BJ (cell line): ENCODE data around the gene KBTBD12. TPM values are rescaled to one million over a fixed set of nuclear protein-coding genes. Genes with fewer than 3 reads are reported as not detected.

Experiments
- CTCF ChIA-PET: fragments of 350-600 bp; formaldehyde crosslinking; extraction: SDS; loops from one replicate; lab custom pipeline; 2021; ENCODE audit warnings: antibody characterized with exemption, inconsistent platforms; lab: Yijun Ruan, JAX
- POLR2A ChIA-PET: fragments of 300-600 bp; sonication (Branson Sonifier 250); formaldehyde crosslinking; extraction: SDS; loops from one replicate; lab custom pipeline; 2021; ENCODE audit warnings: antibody characterized with exemption; lab: Charles Lee
- DNase-seq: peaks from one replicate; pipeline ENCODE4 v3.0.0-alpha.2; 2011; ENCODE audit warnings: low read depth
- H3K27me3 ChIP-seq: 2 replicates; pipeline ENCODE4 v1.6.0; 2011; ENCODE audit warnings: low read length; ENCODE audit not compliant: control insufficient read depth, insufficient read depth
- H3K36me3 ChIP-seq: 2 replicates; pipeline ENCODE4 v1.5.1; 2011; ENCODE audit warnings: low read length; ENCODE audit not compliant: control insufficient read depth, insufficient read depth
- H3K4me3 ChIP-seq: 2 replicates; pipeline ENCODE4 v1.5.1; 2011; ENCODE audit warnings: low read depth, mild to moderate bottlenecking, control low read depth, low read length
- polyA plus RNA-seq: library from polyadenylated mRNA; depleted of rRNA; stranded (reverse); fragments of >200 nt; gene quantifications from 2 replicates; pipeline ENCODE4 v1.2.3, GENCODE V29; 2011
- TF ChIP-seq, protein P1 (sequence below): IDR thresholded peaks from 2 replicates; pipeline ENCODE4 v1.5.1; 2011; ENCODE audit warnings: low read depth, mild to moderate bottlenecking, control low read depth, inconsistent platforms, low read length, moderate library complexity; ENCODE audit not compliant: insufficient read depth

The KBTBD12 gene
- polyA plus RNA-seq, 1 experiment, result not detected

DNA sequence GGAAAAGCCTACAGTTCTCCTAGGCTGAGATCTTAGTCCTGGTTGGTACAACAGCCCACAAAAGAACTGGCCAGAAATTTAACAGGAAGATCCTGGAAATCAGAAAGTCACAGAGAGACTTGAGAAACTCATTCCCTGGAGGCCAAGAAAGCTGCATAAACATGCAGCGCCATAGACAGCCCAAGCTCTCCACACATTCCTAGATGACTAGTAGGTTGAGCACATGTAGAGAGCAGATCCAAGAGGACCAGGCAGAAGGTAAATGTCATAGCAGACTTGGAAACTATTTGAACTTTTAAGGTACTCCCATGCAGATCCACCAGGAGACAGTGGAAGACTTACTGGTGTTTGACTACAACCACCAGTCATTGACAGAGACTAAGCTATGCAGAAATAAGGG lies 18.4 kb downstream of the KBTBD12 start:
- CTCF ChIA-PET, result interaction anchor here (0.7 kb wide), 1 partner anchor 304 kb away, joined by 3 read pairs; the partner anchor contains the start of gene PODXL2
- TF ChIP-seq, protein P1, sequence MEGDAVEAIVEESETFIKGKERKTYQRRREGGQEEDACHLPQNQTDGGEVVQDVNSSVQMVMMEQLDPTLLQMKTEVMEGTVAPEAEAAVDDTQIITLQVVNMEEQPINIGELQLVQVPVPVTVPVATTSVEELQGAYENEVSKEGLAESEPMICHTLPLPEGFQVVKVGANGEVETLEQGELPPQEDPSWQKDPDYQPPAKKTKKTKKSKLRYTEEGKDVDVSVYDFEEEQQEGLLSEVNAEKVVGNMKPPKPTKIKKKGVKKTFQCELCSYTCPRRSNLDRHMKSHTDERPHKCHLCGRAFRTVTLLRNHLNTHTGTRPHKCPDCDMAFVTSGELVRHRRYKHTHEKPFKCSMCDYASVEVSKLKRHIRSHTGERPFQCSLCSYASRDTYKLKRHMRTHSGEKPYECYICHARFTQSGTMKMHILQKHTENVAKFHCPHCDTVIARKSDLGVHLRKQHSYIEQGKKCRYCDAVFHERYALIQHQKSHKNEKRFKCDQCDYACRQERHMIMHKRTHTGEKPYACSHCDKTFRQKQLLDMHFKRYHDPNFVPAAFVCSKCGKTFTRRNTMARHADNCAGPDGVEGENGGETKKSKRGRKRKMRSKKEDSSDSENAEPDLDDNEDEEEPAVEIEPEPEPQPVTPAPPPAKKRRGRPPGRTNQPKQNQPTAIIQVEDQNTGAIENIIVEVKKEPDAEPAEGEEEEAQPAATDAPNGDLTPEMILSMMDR, result no peak
- Histone ChIP-seq H3K36me3 (no peaks in the 10 kb centered on the region), H3K4me3 (no peak overlapping the region), H3K27me3 (peaks cover 8% of the 10 kb centered on the region)
- no peak for DNase-seq
- POLR2A ChIA-PET, result no interaction called here

DNA sequence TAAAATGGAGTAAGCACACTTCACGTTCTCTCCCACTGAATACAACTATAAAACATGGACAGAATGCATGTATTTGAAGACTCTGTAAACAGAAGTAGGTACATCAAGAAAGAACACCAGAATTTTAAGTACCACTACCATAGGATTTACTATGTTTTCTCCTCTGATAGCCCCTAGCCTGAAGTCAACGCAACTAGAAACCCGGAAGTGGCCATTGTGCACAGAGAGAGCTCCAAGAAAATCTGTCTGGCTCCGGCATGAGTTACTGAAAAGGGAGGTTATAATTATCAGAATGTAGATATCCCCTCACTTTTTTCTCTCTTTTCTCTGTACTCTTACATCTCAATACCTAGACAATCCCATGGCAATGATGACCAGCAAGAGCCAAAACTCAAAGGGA lies 23.8 kb downstream of the KBTBD12 start:
- DNase-seq, result no peak
- Histone ChIP-seq H3K4me3 (no peak overlapping the region), H3K27me3 (peaks cover 2% of the 10 kb centered on the region), H3K36me3 (no peaks in the 10 kb centered on the region)
- TF ChIP-seq, protein P1, result no peak
- ChIA-PET CTCF (interaction anchor here (0.6 kb wide), 1 partner anchor 52 kb away, joined by 3 read pairs; no protein-coding TSS in a partner anchor), POLR2A (no interaction called here)

DNA sequence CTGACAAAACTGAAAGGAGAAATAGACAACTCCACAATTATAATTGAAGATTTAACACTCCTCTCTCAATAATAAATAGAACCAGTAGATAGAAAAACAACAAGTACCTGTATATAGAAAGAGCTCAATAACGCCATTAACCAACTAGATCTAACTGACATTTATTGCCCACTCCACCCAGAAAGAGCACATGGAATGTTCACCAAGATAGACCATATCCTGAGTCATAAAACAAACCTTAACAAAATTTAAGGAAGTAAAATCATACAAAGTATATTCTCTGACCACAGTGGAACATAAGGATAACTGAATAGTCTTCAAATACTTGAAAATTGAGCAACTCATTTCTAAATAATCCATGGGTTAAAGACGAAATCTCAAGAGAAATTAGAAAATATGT lies 25.1 kb downstream of the KBTBD12 start:
- peaks cover 2% of the 10 kb centered on the region for H3K27me3 ChIP-seq
- no peak for DNase-seq
- ChIA-PET CTCF (no interaction called here), POLR2A (no interaction called here)
- no peak overlapping the region for H3K4me3 ChIP-seq
- TF ChIP-seq, protein P1, result no peak
- H3K36me3 ChIP-seq, result no peaks in the 10 kb centered on the region

DNA sequence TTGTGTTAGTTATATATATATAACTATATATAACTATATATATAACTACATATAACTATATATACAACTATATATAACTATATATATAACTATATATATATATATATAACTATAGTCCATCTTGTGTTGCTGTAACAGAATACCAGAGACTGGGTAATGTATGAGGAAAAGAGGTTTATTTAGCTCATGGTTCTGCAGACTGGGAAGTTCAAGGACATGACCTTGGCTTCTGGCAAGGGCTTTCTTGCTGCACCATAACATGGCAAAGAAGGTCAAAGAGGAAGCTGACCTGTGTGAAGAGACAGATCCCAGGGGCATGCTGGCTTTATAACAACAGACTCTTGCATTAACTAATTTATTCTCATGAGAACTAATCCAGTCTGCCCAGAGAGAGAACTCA lies 27.6 kb downstream of the KBTBD12 start:
- CTCF ChIA-PET, result interaction anchor here (1.0 kb wide), 1 partner anchor 207 kb away, joined by 4 read pairs; no protein-coding TSS in a partner anchor
- TF ChIP-seq, protein P1, result no peak
- no peaks in the 10 kb centered on the region for H3K36me3 ChIP-seq
- no peak for DNase-seq
- no peak overlapping the region for H3K4me3 ChIP-seq
- no peaks in the 10 kb centered on the region; the same call in none of the 2 replicates for H3K27me3 ChIP-seq
- POLR2A ChIA-PET, result no interaction called here

DNA sequence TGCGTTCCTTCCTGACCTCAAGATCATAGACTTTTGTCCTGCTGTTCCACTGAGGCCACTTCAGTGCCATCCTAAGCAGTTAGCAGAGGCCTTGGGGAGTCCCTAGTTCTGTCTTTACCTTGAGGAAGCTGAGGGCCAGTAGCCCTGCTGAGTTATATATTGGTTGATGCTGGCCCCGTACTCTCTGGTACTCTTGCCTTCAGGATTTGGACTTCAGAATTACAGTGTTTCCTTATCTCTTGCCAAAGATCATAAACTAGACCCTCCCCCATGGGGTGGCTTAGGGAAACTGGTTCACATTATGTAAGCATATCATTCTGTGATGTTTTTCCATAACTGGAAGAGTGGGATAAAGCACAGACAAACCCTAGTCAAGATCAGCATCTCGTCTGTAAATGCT lies 33.2 kb downstream of the KBTBD12 start:
- TF ChIP-seq, protein P1, result no peak
- Histone ChIP-seq H3K36me3 (no peaks in the 10 kb centered on the region), H3K27me3 (peaks cover 3% of the 10 kb centered on the region; the same call in 1 of the 2 replicates), H3K4me3 (no peak overlapping the region)
- CTCF ChIA-PET, result interaction anchor here (1.1 to 2.2 kb wide), 3 partner anchors 22 to 257 kb away, joined by 3 to 4 read pairs (median 4); no protein-coding TSS in a partner anchor
- no peak for DNase-seq
- POLR2A ChIA-PET, result no interaction called here
